ENCODE measurements around the gene RRP1B.

DNA sequence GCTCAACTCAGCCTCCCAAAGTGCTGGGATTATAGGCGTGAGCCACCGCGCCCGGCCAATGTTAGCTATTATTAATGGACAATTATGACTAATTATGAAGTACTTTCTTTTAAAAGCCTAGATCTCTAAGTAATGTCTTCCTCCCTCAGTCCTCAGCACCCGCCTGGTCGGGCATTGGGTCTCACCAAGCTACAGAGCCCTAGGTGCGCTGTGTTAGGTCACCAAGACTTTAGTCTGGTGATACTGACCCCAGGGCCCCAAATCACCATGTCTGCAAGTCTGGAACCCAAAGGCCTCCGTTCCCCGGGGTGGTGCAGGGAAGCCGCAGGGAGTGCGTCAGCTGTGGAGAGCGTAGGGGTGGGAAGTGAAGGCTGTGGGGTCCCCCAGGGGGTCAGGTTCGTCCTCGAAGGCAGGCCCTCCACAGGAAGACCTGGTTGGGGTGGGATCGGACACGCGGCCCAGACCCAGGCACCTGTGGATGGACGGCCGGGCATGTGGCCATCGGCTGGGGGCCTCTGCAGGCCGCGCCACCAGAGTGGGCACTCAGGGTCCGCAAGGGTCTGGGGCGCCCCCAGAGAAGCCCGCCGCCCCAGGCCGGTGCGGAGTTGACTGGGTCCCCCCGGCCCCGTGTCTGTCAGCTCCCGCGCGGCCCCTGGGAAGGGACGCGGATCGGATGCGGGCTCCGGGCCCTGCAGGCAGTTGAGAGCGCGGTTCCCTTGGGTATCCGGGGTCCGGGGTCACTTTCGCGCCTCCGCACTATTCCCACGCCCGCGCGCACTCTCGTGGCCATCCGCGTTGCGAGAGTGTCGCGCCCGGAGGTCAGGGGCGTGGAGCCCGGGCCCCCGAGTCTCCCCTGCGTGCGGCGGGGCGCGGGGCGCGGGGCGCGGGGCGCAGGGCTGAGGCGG lies 58.9 kb downstream of the RRP1B start:
- no peak for TF ChIP-seq CTCF (IDR thresholded peaks at IDR 0.05 in 2 of 3, conservative IDR thresholded peaks at IDR 0.05 in 1 of 3; ENCODE audit: borderline replicate concordance in 1 of 3, insufficient read depth in 1 of 3, low read depth in 2 of 3, low read length in 2 of 3)
- TF ChIP-seq POLR2AphosphoS5 (IDR thresholded peaks at IDR 0.05; ENCODE audit: low read depth, low read length), result no peak
- TF ChIP-seq POLR2A (IDR thresholded peaks at IDR 0.05; ENCODE audit: borderline replicate concordance, extremely low read depth, insufficient read depth, insufficient read length), result no peak
- TF ChIP-seq CEBPB (IDR thresholded peaks at IDR 0.05; ENCODE audit: low read depth), result no peak
- TF ChIP-seq EZH2 (IDR thresholded peaks at IDR 0.05), result no peak
- TF ChIP-seq ELF1 (IDR thresholded peaks at IDR 0.05; ENCODE audit: borderline replicate concordance, low read depth), result no peak
- TF ChIP-seq RAD21 (IDR thresholded peaks at IDR 0.05; ENCODE audit: low read depth), result no peak
- no peak for TF ChIP-seq SRF (IDR thresholded peaks at IDR 0.05; ENCODE audit: low read depth)
- TF ChIP-seq, protein P1, sequence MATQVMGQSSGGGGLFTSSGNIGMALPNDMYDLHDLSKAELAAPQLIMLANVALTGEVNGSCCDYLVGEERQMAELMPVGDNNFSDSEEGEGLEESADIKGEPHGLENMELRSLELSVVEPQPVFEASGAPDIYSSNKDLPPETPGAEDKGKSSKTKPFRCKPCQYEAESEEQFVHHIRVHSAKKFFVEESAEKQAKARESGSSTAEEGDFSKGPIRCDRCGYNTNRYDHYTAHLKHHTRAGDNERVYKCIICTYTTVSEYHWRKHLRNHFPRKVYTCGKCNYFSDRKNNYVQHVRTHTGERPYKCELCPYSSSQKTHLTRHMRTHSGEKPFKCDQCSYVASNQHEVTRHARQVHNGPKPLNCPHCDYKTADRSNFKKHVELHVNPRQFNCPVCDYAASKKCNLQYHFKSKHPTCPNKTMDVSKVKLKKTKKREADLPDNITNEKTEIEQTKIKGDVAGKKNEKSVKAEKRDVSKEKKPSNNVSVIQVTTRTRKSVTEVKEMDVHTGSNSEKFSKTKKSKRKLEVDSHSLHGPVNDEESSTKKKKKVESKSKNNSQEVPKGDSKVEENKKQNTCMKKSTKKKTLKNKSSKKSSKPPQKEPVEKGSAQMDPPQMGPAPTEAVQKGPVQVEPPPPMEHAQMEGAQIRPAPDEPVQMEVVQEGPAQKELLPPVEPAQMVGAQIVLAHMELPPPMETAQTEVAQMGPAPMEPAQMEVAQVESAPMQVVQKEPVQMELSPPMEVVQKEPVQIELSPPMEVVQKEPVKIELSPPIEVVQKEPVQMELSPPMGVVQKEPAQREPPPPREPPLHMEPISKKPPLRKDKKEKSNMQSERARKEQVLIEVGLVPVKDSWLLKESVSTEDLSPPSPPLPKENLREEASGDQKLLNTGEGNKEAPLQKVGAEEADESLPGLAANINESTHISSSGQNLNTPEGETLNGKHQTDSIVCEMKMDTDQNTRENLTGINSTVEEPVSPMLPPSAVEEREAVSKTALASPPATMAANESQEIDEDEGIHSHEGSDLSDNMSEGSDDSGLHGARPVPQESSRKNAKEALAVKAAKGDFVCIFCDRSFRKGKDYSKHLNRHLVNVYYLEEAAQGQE (IDR thresholded peaks at IDR 0.05; ENCODE audit: low read depth), result no peak
- TF ChIP-seq ZFX (IDR thresholded peaks at IDR 0.05), result no peak; the same call in 1 of the 2 replicates
